ENCODE data around the gene PGP.

PGP gene

GRCh38 chr16:2237102-2237482 lies 22.5 kb upstream of the PGP start:
- DNase-seq (ENCODE audit: low read depth): no peak

- DNase-seq (ENCODE audit: low read depth): no peak
Observed at GRCh38 chr16:2236337-2237101, 21.9 kb upstream of the PGP start, which contains the start of gene DNASE1L2. TSS of gene DNASE1L2 (plus strand) at chr16:2236444. CDS start at chr16:2236817, 373 bp downstream.

- DNase-seq (ENCODE audit: low read depth): no peak
Observed at GRCh38 chr16:2235695-2236336, 21.2 kb upstream of the PGP start.

- no peak for DNase-seq (ENCODE audit: low read depth)
Observed at GRCh38 chr16:2235234-2235651, 20.6 kb upstream of the PGP start.

GRCh38 chr16:2234813-2235170 lies 20.2 kb upstream of the PGP start:
- no peak for DNase-seq (ENCODE audit: low read depth)

- no peak for DNase-seq (ENCODE audit: low read depth)
Observed at GRCh38 chr16:2233872-2234812, 19.5 kb upstream of the PGP start.

- no peak for DNase-seq (ENCODE audit: low read depth)
Observed at GRCh38 chr16:2233046-2233775, 18.6 kb upstream of the PGP start.

GRCh38 chr16:2232094-2232990 lies 17.7 kb upstream of the PGP start:
- no peak for DNase-seq (ENCODE audit: low read depth)

- DNase-seq (ENCODE audit: low read depth): no peak
Observed at GRCh38 chr16:2231016-2231931, 16.6 kb upstream of the PGP start.

- DNase-seq (ENCODE audit: low read depth): no peak
Observed at GRCh38 chr16:2230376-2230775, 15.7 kb upstream of the PGP start.

GRCh38 chr16:2229632-2230250 lies 15.1 kb upstream of the PGP start:
- no peak for DNase-seq (ENCODE audit: low read depth)

GRCh38 chr16:2229091-2229490 lies 14.5 kb upstream of the PGP start:
- no peak for DNase-seq (ENCODE audit: low read depth)

GRCh38 chr16:2228161-2228824 lies 13.7 kb upstream of the PGP start:
- no peak for DNase-seq (ENCODE audit: low read depth)

GRCh38 chr16:2226918-2227317 lies 12.3 kb upstream of the PGP start:
- no peak for DNase-seq (ENCODE audit: low read depth)

- DNase-seq (ENCODE audit: low read depth): no peak
Observed at GRCh38 chr16:2226245-2226793, 11.7 kb upstream of the PGP start.

GRCh38 chr16:2223942-2224486 lies 9.4 kb upstream of the PGP start:
- no peak for DNase-seq (ENCODE audit: low read depth)

GRCh38 chr16:2223221-2223941 lies 8.7 kb upstream of the PGP start, which contains the start of gene E4F1:
TSS of gene E4F1 (plus strand) at chr16:2223591. CDS start at chr16:2223614, 23 bp downstream.
- peak; percentile 98 for DNase-seq (ENCODE audit: low read depth)
